Left cardiac atrium (tissue), 4 donors: ENCODE measurements around the gene NOS3. TPM values are rescaled to one million over a fixed set of nuclear protein-coding genes. Genes with fewer than 3 reads are reported as not detected.
"Not testable (repeated sequence)": the region's sequence is repeated elsewhere in the genome, so short reads cannot be mapped to it uniquely, and the experiment has no call there.

Experiments used
- ATAC-seq, 2 donors: fragments of 200-7000 bp; cut with Tn5 transposase; one replicate each; pipeline ENCODE4 v1.9.1; 2020; ENCODE audit warnings: mild to moderate bottlenecking in 2 of 2, moderate library complexity in 2 of 2
- DNase-seq: peaks from one replicate; pipeline ENCODE4 v3.0.0-alpha.2; 2020
- intact Hi-C, 2 donors: fragments of 100-400 bp; cut with DNase I; formaldehyde crosslinking; loops; one replicate each; pipeline versions ENCODE4 v1.14.1 to v1.15.1; 2022 to 2023
- total RNA-seq, 2 donors: library from RNA; stranded (reverse); fragmentation: NEBNext Ultra II Directional; extraction: Animal tissue kit (Norgen Biotek cat#: 25700); gene quantifications; one replicate each; pipeline ENCODE4 v1.2.1, GENCODE V29; 2021
- donor health status: DM: no; HTN: yes; CAD: no.
- donor health status: DM: no; HTN: yes; CAD: no; lungs with severe emphysema.
- donor health status: DM: yes; HTN: yes; CAD: no.
- donor health status: Dilated cardiomyopathy.

The NOS3 gene
- total RNA-seq, 2 donors from 2014 or later: 13.1 to 63.9 TPM

DNA sequence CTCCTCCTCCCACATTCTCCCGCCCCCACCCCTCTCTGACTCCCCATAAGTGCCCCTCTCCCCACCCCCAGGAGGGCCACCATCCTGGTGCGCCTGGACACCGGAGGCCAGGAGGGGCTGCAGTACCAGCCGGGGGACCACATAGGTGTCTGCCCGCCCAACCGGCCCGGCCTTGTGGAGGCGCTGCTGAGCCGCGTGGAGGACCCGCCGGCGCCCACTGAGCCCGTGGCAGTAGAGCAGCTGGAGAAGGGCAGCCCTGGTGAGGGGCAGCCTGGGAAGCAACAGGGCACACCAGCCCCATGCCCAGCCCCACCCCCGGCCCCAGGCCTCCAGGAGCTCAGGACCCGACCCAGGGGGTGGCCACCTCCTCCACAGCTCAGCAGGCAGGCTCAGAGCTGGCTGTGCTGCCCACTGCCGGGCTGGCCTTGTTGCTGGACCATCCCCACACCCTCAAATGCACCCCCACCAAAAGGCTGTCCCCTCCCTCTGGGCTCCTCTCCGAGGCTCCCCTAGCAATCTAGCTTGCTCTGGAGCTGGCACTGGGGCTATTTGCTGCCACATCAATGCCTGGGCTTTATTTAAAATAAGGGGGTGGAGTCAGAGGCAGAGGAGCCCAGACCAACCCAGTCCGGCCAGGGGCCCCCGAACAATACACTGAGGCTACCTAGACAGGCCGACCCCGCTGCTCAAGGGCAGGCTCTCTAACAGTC is 18.7 kb downstream of the NOS3 start:
- intact Hi-C loops: no loop called here
- ATAC-seq: no peak
- no peak for DNase-seq

DNA sequence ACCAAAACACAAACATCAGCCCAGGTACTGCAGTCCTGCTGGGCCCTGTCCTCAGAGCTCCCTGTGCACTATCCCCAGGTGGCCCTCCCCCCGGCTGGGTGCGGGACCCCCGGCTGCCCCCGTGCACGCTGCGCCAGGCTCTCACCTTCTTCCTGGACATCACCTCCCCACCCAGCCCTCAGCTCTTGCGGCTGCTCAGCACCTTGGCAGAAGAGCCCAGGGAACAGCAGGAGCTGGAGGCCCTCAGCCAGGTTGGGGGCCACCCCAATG is 19.2 kb downstream of the NOS3 start:
- ATAC-seq (no peak), DNase-seq (no peak)
- intact Hi-C loops: no loop called here

DNA sequence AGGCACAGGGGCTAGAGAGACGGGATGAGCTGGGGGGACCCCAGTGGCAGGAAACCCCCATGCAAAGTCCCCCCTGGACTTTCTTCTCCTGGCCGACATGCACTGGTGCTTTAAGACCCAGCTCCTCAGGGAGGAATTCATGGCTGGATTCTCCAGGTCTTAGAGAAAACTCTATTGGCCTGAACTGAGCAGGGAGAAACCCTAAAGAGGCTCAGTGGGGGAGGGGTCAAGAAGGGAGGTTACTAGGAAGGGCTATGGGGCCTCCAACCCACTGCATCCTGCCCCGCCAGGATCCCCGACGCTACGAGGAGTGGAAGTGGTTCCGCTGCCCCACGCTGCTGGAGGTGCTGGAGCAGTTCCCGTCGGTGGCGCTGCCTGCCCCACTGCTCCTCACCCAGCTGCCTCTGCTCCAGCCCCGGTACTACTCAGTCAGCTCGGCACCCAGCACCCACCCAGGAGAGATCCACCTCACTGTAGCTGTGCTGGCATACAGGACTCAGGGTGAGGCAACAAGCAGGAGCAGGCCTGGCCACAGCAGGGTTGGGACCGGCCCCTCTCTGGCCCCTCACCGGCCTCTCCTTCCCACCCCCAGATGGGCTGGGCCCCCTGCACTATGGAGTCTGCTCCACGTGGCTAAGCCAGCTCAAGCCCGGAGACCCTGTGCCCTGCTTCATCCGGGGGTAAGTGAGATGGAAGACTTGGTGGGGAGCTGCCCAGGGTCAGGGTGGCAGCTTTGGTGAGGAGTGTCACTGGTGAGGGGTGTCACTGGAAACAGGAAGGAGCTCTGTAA is 19.7 kb downstream of the NOS3 start:
- intact Hi-C loops: no loop called here
- DNase-seq (no peak), ATAC-seq (no peak)

DNA sequence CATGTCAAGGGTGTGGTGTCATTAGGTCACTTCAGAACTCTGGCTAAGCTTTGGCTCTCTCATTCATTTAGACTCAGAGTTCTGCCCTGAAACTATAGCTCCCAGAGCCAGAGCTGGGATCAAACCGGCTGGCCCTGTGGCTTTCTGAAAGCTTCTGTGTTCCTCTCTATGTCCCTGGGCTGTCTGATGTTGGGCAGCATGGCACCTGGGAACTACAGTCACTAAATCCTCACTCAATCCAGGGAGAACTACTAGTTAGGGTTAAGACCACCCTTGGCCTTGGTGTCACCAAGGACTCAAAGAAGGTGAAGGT is 20.2 kb downstream of the NOS3 start:
- ATAC-seq: no peak
- DNase-seq: no peak
- intact Hi-C loops: no loop called here

DNA sequence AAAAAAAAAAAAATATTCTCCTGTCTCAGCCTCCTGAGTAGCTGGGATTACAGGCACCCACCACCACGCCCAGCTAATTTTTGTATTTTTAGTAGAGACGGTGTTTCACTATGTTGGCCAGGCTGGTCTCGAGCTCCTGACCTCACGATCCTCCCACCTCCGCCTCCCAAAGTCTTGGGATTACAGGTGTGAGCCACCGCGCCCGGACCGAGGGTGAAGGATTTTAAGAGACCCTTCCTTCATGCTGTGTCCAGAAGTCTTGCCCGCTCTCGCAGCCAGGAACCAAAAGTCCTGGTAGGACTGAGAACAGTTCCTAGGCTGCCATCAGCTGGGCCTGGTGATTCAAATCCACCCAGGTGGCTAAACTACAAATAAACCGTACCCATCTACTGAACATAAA is 20.8 kb downstream of the NOS3 start:
- DNase-seq, ATAC-seq, intact Hi-C loops: not testable (repeated sequence)

DNA sequence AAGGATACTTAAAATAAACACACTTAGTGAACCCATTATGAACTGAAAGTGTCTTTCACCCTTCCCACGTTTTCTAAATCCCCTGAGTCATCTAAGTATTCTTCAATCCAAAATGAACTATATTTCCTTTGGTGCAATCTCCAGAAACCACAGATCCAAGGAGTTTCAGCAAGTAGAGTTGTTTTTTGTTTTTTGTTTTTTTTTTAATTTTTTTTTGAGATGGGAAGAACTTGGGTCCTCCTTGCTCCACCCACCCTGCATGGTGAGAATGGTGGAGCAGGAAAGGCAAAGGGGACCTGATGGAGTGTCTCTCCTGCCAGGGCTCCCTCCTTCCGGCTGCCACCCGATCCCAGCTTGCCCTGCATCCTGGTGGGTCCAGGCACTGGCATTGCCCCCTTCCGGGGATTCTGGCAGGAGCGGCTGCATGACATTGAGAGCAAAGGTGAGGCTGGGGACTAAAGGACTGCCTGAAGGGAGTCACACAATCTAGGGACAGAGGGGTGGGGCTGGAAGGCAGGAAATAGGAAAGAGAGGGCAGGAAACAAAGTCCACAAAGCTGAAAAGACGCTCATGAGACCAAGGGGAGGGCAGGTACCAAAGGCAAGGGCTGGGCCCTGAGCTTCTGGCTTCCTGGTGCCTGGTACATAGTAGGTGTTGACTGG is 21.3 kb downstream of the NOS3 start:
- intact Hi-C loops: no loop called here

DNA sequence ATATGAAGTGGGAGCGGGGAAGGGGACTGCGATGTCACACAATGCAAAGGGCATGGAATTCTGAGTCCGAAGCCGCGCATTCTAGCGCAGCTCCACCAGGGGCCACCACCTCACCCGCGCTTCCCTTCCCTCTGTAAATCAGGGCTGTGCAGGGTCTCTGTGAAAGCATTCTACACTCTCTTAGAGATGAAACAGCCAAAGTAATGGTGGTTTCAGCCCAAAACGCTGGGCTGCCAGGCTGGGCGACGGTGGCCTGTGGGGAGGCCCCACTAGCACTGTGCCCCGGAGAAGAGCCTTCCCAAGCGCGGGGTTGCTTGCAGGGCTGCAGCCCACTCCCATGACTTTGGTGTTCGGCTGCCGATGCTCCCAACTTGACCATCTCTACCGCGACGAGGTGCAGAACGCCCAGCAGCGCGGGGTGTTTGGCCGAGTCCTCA is 22.1 kb downstream of the NOS3 start:
- intact Hi-C loops: no loop called here
- peak; percentile 15 to 24 for ATAC-seq
- DNase-seq: no peak

More for the DNA sequence above, 21.3 kb downstream of the NOS3 start:
- ATAC-seq: no peak
- no peak for DNase-seq

DNA sequence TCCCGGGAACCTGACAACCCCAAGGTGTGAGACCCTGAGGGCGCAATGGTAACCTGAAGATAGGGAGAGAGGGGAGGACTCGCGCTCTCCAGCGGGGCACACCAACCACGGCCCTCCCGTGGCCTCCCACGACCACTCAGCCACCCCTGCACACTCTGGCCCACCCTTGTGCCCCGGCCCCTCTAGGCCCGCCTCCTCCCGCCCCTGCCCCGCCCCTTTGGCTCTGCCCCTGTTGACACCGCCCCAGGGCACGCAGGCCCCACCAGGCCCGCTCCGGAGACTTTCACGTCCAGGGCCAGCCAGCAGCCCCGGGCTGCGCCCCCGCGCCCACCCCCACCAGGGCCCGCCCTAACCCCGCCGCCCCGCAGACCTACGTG is 22.5 kb downstream of the NOS3 start:
- DNase-seq: no peak
- peak; percentile 7 to 16 for ATAC-seq
- intact Hi-C loops: no loop called here

DNA sequence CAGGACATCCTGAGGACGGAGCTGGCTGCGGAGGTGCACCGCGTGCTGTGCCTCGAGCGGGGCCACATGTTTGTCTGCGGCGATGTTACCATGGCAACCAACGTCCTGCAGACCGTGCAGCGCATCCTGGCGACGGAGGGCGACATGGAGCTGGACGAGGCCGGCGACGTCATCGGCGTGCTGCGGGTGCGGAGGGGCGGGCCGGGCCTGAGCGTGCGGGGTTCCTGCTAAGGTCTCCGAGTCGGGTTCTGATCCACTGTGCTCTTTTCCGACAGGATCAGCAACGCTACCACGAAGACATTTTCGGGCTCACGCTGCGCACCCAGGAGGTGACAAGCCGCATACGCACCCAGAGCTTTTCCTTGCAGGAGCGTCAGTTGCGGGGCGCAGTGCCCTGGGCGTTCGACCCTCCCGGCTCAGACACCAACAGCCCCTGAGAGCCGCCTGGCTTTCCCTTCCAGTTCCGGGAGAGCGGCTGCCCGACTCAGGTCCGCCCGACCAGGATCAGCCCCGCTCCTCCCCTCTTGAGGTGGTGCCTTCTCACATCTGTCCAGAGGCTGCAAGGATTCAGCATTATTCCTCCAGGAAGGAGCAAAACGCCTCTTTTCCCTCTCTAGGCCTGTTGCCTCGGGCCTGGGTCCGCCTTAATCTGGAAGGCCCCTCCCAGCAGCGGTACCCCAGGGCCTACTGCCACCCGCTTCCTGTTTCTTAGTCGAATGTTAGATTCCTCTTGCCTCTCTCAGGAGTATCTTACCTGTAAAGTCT is 23.1 kb downstream of the NOS3 start:
- intact Hi-C loops: no loop called here
- ATAC-seq: peak; percentile 20 to 60
- peak; percentile 83 for DNase-seq

DNA sequence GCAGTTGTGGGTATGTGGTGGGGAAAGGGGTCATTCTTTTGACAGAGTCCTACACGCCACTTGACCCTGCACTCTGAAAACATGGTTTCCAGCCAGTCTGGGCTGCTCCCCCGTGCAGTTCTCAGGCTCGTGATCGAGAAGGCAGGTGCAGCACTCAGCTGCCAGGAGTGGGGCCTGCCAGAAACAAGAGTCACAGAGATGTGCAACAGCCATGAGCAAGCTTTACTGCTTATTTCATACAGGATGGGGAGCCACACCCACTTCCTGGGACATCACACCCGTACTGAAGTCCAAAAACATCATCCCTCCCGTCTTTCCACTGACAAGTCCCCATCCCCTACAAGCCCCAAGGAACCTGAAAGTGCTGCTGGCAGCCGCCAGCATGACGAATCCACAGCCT is 24.1 kb downstream of the NOS3 start:
- no peak for ATAC-seq
- intact Hi-C loops: no loop called here
- DNase-seq: no peak

DNA sequence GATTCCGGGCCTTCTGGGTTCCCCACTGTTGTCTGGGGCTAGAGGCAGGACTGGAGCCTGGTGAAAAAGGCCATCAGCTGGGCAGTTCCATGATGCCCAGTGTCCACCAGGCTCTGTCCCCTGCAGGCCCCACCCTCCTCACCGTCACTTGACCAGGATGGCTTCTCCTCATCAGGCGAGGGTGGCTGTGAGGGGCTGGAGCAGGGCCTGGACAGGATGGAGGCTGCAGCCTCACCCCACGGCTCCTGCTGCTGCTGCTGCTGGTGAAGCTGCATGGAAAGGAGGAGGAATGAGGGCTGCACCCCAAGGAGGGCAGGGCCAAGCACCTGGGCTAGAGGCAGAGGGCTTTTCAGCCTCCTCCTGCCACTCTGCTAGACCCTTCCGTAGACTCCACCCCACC is 25.1 kb downstream of the NOS3 start:
- ATAC-seq: no peak
- no peak for DNase-seq
- intact Hi-C loops: no loop called here

DNA sequence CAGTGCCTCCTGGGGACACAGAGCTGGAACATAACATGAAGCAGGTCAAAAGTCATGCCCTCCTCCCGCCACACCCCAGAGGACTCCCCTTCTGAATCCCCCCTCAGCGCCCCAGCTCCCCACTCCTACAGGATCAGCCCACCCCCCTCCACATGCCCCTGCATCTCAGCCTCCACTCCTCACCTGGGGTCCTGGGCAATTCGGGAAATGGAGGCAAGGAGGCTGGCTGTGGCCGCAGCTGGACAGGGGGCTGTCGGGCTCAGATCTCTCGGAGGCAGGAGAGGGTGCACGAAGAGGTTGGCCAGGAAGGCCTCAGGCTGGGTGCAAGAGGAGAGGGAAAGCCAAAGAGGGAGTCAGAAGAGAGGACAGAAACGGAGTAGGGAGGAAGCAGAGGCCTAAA is 25.7 kb downstream of the NOS3 start:
- intact Hi-C loops: no loop called here
- ATAC-seq (no peak), DNase-seq (no peak)

DNA sequence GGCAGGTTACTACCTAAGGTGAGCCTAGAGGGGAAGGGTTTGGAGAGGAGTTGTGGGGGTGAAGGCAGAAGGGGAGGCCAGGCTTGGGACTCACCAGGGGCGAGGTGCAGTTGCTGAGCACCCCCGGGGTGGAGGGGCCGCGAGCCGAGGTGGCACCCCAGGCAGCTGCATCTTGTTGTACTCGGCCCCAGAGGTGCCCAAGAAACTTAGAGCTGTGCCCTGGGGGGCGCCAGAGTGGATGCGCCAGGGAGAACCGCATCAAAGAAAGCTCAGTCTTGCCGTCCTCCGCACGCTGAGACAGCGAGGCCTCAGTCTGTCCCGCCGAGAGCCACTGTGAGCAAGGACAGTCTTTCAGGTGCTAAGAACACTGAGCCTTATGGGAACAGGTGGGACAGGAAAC is 26.1 kb downstream of the NOS3 start:
- no peak for ATAC-seq
- no peak for DNase-seq
- intact Hi-C loops: no loop called here

DNA sequence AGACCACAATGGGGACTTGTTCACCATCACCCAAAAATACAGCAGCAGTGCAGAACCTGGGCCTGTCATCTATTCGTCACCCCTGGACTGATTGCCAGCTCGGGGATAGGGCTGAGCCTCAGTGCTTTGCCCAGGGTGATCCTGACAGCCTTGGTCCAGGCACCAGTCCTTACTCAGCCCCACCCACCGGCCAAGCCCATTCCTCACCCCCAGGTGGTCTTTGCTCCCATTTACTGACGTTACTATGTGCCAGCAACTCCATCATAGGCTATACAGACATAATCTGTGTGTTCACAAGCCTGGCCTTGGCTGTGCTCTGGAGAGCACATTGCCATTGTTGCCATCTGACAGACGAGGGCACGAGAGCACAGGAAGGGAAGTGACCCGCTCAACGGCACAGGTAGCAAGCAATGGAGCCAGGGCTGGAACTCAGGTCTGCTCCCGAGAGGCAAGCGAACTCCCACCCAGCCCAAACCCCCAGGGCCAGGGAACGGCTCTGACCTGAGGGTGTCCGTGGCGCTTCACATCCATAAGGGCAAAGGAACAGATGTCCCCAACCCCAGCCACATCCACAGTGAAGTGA is 26.6 kb downstream of the NOS3 start:
- no peak for ATAC-seq
- intact Hi-C loops: no loop called here
- no peak for DNase-seq

DNA sequence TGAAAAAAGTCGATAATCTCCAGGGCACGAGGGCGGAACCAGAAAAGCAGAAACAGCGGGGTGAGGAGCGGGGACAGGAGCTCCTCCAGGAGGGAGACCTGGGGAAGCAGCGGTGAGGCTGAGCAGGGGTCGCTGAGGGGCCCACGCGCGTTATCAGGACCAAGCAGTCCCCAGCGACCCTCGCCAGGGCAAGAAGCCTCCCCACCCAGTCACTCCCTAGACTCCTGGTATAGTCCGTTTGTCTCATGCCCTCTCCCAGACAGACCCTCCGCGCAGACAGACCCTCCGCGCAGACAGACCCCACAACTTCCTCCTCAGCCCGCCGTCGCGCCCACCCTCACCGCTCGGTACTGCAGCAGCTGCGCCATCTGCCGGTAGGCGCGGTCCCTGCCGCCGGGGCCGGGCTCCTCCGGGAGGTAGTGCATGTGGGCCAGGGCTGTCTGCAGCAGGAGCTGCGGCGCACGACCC is 27.2 kb downstream of the NOS3 start:
- ATAC-seq (peak; percentile 61 to 69), DNase-seq (peak; percentile 71)
- intact Hi-C loops: no loop called here

DNA sequence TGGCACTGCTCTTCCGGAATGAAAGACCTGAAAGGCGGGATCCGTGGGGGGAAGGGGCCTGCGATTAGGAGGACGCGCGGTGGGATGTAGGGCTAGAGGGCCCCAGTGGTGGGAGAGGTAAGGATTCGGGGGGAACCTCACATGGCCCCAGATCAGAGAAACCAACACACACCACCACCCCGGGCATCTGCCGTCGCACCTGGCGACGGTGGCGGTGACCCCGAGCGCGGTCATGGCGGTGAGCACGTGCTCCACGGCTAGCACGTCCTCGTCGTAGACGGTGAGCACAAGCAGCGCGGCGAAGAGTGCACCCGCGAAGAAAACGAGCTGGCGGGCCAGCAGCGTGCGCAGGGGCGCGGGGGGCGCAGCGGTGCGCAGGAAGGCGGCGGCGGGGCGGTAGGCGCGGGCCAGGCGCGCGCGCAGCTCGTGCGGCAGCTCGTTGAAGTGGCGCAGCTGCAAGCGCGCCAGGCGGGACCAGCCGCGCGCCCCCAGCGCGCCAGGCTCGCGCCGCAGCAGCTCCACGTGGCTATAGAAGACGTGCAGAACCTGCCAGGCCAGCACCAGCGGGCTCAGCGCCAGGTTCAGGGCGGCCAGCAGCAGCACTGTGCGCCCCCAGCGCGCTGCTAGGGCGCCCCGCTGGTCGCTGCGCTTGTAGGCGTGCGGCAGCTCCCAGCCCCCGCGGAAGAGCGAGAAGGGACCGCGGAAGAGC is 27.8 kb downstream of the NOS3 start:
- ATAC-seq (peak; percentile 17 to 27), DNase-seq (no peak)
- intact Hi-C loops: no loop called here

DNA sequence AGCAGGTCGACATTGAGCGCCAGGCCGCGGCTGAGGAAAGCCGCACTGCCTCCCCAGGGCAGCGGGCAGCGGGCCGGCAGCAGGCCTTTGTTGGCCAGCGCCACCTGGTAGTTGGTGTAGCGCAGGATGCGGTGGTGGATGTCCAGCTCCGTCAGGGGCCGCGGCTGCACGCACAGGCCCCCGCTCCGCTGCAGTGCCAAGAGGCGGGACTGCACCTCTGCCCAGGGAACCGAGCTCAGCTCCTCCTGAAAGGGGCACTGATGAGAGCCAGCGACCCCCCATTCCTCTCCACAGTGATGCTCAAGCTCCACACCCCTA is 28.3 kb downstream of the NOS3 start:
- ATAC-seq (peak in 1 of 2 donors; percentile 12), DNase-seq (no peak)
- intact Hi-C loops: no loop called here

DNA sequence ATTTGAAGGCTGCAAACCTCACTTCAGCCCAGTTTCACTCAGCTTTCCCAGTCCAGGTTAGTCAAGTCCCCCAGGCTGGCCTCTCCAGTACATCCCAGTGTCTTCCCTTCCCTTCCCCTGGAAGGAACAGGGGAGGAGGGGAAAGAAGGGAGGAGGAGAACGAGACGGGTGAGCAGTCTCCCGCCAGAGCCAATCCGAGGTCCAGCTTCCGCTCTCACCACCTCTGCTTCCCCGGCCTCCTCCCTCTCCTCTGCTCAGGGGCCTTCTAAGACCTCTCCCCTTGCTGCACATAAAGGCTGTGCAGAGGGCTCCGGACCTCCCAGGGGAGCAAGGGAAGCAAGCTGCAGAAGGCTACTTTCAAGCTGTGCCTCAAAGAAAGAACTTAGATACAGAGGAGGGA is 29.4 kb downstream of the NOS3 start:
- DNase-seq (no peak), ATAC-seq (no peak)
- intact Hi-C loops: no loop called here

DNA sequence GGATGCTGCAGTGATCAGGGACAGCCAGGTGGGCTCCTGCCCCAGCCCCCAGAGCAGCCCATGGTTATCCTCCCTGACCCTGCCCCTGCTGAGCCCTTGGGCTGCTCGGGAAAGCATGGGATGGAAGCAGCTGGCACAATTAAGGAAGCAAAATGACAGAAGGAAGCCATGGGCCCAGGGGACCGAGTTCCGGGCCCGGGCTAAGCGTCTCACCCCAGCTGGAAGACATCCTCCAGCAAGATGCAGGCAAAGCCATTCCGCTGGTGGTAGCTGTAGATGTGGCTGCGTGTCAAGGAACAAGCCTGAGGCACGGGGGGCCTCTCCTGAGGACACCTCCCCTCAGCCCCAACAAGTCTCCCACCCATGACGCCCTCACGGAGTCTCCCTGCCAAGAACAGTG is 32.4 kb downstream of the NOS3 start:
- ATAC-seq (no peak), DNase-seq (no peak)
- intact Hi-C loops: no loop called here
